Breast epithelium (tissue), 4 donors: ENCODE data around the gene VEGFC. TPM values are rescaled to one million over a fixed set of nuclear protein-coding genes. Genes with fewer than 3 reads are reported as not detected.

Experiments used
- DNase-seq, 2 donors: peaks; one replicate each; pipeline ENCODE4 v3.0.0-alpha.2; 2019; ENCODE audit warnings: low spot score in 2 of 2
- H3K27ac ChIP-seq, 2 donors: fragments of 200-600 bp; sonication (generic) in 1 of 2; one replicate each; pipeline ENCODE4 v1.5.1; 2016 to 2019; ENCODE audit warnings: mild to moderate bottlenecking in 1 of 2
- H3K27me3 ChIP-seq, 2 donors: fragments of 200-600 bp; sonication (generic) in 1 of 2; one replicate each; pipeline versions ENCODE4 v1.5.1 to v1.6.0; 2017 to 2019; ENCODE audit warnings: control low read depth in 1 of 2, mild to moderate bottlenecking in 1 of 2
- H3K36me3 ChIP-seq: fragments of 200-600 bp; one replicate; pipeline ENCODE4 v1.5.1; 2019
- H3K4me1 ChIP-seq, 2 donors: fragments of 200-600 bp; sonication (generic); one replicate each; pipeline ENCODE4 v1.5.1; 2016 to 2019; ENCODE audit warnings: control low read depth in 1 of 2
- H3K4me3 ChIP-seq, 3 donors: fragments of 200-600 bp; sonication (generic); 1 replicate in 2 of 3; 2 replicates in 1 of 3; pipeline ENCODE4 v1.5.1; 2016 to 2019; ENCODE audit warnings: mild to moderate bottlenecking in 3 of 3, moderate library complexity in 2 of 3
- H3K9me3 ChIP-seq, 2 donors: fragments of 200-600 bp; sonication (generic) in 1 of 2; one replicate each; pipeline ENCODE4 v1.5.1; 2016 to 2019; ENCODE audit warnings: control low read depth in 1 of 2
- POLR2A ChIP-seq: fragments of 450-650 bp; IDR thresholded peaks from one replicate; pipeline ENCODE4 v1.6.1; 2016; ENCODE audit warnings: antibody characterized with exemption, mild to moderate bottlenecking, moderate library complexity
- POLR2AphosphoS5 ChIP-seq, 3 donors: sonication (generic); formaldehyde crosslinking; IDR thresholded peaks; one replicate each; pipeline ENCODE4 v1.6.1; 2017; ENCODE audit warnings: antibody characterized with exemption in 3 of 3
- intact Hi-C: fragments of 100-400 bp; cut with DNase I; formaldehyde crosslinking; loops from one replicate; pipeline ENCODE4 v1.15.1; 2023; ENCODE audit warnings: low total_unique reads
- total RNA-seq, 3 donors: library from RNA; depleted of rRNA; stranded (reverse); fragments of >200 nt; gene quantifications; one replicate each; pipeline ENCODE4 v1.1.0, GENCODE V29; 2016
- TF ChIP-seq, protein P1 (sequence below), 3 donors: fragments of 450-650 bp; IDR thresholded peaks; one replicate each; pipeline ENCODE4 v1.5.1; 2016 to 2017; ENCODE audit warnings: antibody characterized with exemption in 3 of 3, mild to moderate bottlenecking in 3 of 3, moderate library complexity in 3 of 3

Gene VEGFC
- total RNA-seq, 3 donors from 2014 or later = 6.9 to 17.0 (median 11.2) TPM

DNA sequence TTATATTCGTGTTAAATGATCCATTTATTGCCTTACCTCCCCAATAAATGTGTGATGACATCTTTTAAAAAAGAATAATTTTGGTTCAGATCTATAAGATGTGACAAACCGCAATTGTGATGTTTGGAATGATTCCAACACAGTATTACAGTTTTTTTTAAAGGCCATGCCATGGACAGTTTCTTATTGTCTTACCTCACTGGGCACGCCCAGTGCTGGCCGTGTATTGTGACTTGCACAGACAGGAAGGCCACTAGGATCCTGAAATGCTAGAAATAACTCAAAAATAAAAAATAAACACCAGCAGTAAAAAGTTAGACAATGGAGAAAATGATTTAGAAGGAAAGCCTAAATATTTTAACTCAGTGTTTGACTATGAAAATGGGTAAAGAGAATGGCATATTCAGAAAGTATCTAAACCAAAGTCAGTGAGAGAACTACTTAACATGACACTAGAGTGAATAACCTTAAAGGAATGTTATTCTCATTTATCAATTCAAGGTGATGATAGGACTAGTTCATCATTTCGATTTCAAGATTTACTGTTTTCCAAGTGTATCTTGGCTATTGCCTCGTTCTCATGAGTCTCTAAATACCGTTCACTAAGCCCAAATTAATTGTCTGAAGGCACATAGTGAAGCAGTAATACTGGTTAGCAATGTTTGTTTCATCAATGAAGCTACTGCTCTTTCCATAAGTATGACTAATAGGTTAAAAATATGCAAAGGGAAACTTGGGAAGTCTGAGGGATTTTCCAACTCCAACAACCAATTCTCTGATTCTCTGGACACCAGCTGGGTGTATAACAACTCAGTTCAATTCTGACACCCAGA, 46.1 kb upstream of the VEGFC start:
- TF ChIP-seq, protein P1, sequence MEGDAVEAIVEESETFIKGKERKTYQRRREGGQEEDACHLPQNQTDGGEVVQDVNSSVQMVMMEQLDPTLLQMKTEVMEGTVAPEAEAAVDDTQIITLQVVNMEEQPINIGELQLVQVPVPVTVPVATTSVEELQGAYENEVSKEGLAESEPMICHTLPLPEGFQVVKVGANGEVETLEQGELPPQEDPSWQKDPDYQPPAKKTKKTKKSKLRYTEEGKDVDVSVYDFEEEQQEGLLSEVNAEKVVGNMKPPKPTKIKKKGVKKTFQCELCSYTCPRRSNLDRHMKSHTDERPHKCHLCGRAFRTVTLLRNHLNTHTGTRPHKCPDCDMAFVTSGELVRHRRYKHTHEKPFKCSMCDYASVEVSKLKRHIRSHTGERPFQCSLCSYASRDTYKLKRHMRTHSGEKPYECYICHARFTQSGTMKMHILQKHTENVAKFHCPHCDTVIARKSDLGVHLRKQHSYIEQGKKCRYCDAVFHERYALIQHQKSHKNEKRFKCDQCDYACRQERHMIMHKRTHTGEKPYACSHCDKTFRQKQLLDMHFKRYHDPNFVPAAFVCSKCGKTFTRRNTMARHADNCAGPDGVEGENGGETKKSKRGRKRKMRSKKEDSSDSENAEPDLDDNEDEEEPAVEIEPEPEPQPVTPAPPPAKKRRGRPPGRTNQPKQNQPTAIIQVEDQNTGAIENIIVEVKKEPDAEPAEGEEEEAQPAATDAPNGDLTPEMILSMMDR (IDR thresholded peaks at IDR 0.05) = no peak
- TF ChIP-seq POLR2A (no peak), POLR2AphosphoS5 (IDR thresholded peaks at IDR 0.05) (no peak)
- H3K36me3 ChIP-seq = no peaks in the 10 kb centered on the region

GRCh38 chr4:176837169-176837895, 44.6 kb upstream of the VEGFC start:
- Histone ChIP-seq H3K36me3 (no peaks in the 10 kb centered on the region), H3K4me1 (no peaks in the 10 kb centered on the region), H3K4me3 (no peak overlapping the region), H3K9me3 (no peaks in the 10 kb centered on the region), H3K27me3 (no peaks in the 10 kb centered on the region), H3K27ac (no peak overlapping the region)
- DNase-seq = no peak
- TF ChIP-seq POLR2A (no peak), POLR2AphosphoS5 (IDR thresholded peaks at IDR 0.05) (no peak)
- TF ChIP-seq, protein P1 (IDR thresholded peaks at IDR 0.05) = no peak
- intact Hi-C loops = no loop called here

More for the DNA sequence above, 46.1 kb upstream of the VEGFC start:
- Histone ChIP-seq H3K9me3 (no peaks in the 10 kb centered on the region), H3K27ac (no peak overlapping the region), H3K4me3 (no peak overlapping the region), H3K27me3 (no peaks in the 10 kb centered on the region), H3K4me1 (no peaks in the 10 kb centered on the region)
- DNase-seq = no peak
- intact Hi-C loops = no loop called here

- intact Hi-C loops = no loop called here
- TF ChIP-seq, protein P1 (IDR thresholded peaks at IDR 0.05) = no peak
- no peak for TF ChIP-seq POLR2AphosphoS5 (IDR thresholded peaks at IDR 0.05)
- TF ChIP-seq POLR2A = no peak
- H3K36me3 ChIP-seq = no peaks in the 10 kb centered on the region
- no peaks in the 10 kb centered on the region for H3K27me3 ChIP-seq
- H3K4me1 ChIP-seq = no peaks in the 10 kb centered on the region
- no peak overlapping the region for H3K27ac ChIP-seq
- no peak for DNase-seq
- no peaks in the 10 kb centered on the region for H3K9me3 ChIP-seq
- H3K4me3 ChIP-seq = no peak overlapping the region
Measured at GRCh38 chr4:176834531-176834930, 41.8 kb upstream of the VEGFC start.

- Histone ChIP-seq H3K27me3 (no peaks in the 10 kb centered on the region), H3K27ac (no peak overlapping the region), H3K4me1 (no peaks in the 10 kb centered on the region), H3K36me3 (no peaks in the 10 kb centered on the region), H3K4me3 (no peak overlapping the region), H3K9me3 (no peaks in the 10 kb centered on the region)
- TF ChIP-seq POLR2A (no peak), POLR2AphosphoS5 (IDR thresholded peaks at IDR 0.05) (no peak)
- TF ChIP-seq, protein P1 (IDR thresholded peaks at IDR 0.05) = no peak
- DNase-seq = no peak
- intact Hi-C loops = no loop called here
Measured at GRCh38 chr4:176833400-176834175, 40.9 kb upstream of the VEGFC start.
